HT-29 (cell line): ENCODE data around the gene DGKB. TPM values are rescaled to one million over a fixed set of nuclear protein-coding genes. Genes with fewer than 3 reads are reported as not detected.
"Not testable (repeated sequence)": the region's sequence is repeated elsewhere in the genome, so short reads cannot be mapped to it uniquely, and the experiment has no call there.

ENCODE experiments used
- DNase-seq: peaks from one replicate; pipeline ENCODE4 v3.0.0-alpha.2; 2015; ENCODE audit warnings: low spot score
- total RNA-seq: library from RNA; depleted of rRNA; stranded (reverse); fragments of >200 nt; shearing (Covaris generic); gene quantifications from 2 replicates; pipeline ENCODE4 v1.2.3, GENCODE V29; 2014

Gene DGKB
- total RNA-seq, 1 experiment from 2014 or later: 0.41 TPM

DNA sequence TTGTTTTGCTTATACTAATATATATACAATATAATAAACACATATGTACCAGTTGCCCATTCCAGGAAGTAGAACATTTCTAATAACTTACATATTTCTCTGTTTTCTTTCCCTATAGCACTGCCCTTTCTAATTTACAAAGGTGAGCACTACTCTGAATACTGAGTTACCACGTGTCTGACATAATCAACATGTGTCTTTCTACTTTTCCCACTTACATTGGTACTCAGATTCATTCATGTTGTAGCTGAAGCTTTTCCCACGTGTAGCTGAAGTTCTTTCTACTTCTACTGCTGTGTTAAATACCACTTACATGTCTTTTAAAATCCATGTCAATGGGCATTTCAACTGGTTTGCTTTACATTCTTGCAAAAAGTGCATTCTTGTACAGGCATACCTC lies 317.3 kb downstream of the DGKB start:
- no peak for DNase-seq

DNA sequence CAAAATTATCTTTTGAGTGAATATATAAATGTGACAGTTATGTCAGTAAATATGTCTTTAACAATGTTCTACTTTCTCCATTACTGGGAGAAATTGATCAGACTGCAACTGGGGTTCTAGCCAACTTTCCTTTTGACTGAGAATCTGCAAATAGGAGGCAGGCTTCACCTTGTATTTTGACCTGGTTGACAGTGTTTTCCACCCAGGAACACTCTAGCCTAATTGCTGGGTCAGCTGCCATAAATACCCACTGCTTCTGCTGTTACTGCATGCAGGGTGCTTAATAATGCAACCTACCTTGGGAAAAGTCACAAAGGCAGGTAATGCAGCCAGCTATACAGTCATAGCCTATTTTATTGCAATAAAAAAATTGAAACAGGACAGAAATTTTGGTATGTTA lies 319.0 kb downstream of the DGKB start:
- DNase-seq: no peak

DNA sequence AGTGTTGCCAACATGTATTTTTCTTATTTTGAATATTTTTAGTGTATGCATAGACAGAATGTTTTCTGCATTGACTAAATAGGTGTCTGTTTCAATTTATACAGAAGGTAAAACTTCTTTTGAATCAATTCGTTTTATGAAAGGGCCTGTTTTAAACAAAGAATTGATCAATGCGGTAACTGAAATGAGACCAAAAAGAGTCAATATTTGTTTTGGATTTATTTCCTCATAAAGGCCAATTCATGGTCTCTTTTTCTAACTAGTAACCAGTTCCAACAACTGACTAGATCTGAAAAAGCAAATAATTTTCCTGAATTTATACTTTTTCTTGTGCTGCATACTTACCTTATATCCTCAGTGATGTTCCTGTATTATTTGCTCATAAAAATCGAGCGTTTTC lies 320.5 kb downstream of the DGKB start:
- peak; percentile 18 for DNase-seq

DNA sequence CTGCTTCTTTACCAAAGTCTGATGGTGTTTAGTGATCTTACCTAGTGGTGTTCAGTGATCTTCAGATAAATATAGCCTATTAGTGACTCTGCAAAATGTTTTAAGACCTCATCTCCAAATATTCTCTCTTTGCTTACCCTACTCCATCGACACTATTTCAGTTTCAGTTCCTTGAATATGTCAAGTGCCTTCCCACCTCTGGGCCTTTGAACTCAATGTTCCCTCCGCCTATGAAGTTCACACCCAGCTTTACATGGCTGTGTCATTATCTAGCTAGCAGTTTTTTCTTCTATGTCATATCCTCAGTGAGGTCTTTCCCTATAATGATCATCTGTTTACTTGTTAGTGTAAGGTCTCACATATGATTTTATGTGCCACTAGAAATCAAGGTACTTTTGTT lies 322.6 kb downstream of the DGKB start:
- no peak for DNase-seq

DNA sequence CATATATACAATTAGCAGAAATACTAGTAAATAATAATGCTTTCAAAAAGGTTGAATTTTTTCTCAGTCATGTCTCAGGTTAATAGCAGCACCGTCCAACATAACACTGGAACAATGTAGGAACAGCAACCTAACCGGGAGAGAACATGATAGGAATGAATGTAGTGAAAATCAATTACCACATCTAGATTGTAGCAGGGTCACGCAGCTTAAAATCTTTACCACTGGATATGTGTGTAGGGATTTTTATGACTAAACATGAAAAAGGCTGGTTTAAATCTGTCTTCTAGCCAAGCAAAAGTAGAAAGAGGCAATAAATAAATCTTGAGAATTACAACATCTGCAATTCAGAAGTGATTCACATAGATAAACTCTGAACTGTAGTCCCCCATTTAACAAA lies 326.0 kb downstream of the DGKB start:
- DNase-seq: no peak

DNA sequence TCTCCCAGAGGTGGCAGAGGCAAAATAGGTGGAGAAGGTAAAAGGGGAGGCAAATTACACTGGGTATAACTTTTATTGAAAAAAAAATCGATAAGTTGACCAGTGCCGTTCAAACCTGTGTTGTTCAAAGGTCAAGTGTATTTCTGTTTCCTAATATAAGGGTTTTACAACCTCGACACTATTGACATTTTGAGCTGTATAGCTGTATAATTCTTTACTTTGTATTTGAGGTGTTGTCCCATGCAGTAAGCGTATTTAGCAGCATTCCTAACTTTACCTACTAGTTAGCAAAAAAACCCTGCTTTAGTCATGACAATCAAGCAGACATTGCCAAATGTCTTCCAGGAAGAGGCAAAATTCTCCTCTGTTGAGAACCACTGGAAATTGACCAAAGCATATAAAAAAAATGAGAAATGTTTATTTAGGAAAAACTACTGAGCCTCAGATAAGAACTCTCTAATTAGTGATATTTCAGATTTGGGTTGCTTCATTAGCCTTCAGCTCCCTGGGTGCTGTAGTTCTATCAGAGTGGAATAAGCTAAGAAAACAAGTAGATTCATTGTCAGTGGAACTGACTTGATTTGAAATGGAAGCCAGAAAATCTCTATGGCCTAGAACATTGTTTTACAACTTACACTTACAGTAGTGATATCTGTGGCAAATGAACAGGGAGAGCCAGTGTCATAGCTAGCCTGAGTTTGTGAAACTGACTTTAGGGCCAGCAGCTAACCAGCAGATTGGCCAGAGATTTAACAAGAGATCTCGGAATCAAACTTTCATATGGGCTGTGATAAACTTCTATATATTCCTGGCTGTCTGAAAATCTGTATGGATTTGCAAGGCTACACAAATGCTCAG lies 331.6 kb downstream of the DGKB start:
- DNase-seq: no peak

DNA sequence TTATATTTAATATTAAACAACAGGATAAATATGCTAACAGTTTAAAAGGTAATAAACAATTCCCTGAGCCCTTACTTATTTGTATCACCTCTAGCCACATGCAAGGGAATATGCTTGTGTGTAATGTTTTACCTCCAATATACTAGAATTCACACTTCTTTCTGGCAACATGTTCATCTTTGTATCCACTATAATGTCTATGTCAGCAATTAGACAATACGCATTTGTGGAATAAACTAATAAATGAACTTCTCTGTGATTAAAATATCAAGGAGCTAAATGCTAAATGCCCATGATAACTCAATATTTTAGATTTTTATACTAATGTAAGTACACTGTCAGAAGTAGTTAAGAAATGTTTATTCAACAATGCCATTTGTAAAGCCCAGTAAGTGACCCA lies 350.5 kb downstream of the DGKB start:
- no peak for DNase-seq

DNA sequence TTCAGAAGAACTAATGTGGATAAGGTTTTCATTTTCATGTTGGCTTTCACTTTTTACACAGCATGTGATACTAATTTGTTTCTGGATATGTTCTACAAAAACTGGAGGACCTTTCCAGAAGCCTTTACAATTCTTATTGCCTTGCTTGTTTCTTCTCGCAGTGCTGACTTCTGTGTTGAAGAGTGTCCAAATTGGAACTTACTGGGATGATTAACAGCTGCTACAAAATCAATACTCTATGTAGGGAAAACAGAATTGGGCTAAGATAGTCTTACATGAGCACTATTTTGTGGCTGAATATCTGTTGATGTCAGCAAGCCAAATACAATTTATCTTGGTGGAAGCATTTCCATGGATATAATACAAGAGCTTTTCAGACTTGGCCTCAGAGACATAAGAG lies 351.2 kb downstream of the DGKB start:
- DNase-seq: no peak

DNA sequence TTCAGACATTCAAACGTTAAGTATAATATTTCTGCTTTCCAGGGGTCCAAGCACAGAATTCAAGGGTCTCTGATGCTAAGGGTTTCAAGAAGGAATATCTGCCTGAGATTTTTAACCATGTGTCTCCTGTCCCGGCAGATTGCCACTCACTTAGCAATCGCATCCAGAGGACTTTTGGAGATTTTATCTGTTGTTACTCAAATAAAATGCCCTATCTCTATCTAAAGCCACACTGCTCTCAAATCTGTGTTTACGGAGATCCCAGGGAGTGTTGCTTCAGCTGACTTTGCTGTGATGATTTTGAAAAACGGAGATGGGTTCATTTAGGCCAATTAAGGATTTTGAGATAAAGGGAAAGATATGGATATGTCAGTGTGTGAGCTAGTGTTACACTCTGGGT lies 359.9 kb downstream of the DGKB start:
- no peak for DNase-seq

DNA sequence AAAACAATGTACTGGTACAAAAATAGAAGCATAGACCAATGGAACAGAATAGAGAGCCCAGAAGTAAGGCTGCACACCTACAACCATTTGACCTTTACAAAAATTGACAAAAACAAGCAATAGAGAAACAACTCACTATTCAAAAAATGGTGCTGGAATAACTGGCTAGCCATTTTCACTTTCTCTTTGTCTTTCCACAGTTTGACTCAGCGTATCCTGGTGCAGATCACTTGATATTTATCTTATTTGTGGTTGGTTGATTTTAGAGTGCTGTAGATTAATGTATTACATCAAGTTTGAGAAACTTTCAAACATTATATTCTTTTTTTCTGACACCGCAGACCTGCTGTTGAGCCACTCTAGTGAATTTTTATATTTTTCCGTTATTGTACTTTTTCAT lies 381.4 kb downstream of the DGKB start:
- DNase-seq: no peak

DNA sequence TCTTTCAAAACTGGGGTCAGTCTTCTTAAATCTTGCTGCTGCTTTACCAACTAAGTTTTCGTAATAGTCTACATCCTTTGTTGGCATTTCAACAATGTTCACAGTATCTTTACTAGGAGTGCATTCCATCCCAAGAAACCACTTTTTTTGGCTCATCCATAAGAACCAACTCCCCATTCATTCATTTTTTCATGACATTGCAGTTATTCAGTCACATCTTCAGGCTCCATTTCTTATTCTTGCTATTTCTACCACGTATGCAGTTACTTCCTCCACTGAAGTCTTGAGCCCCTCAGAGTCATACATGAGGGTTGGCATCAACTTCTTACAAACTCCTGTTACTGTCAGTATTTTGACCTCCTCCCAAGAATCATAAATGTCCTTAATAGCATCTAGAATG lies 392.3 kb downstream of the DGKB start:
- DNase-seq: no peak

DNA sequence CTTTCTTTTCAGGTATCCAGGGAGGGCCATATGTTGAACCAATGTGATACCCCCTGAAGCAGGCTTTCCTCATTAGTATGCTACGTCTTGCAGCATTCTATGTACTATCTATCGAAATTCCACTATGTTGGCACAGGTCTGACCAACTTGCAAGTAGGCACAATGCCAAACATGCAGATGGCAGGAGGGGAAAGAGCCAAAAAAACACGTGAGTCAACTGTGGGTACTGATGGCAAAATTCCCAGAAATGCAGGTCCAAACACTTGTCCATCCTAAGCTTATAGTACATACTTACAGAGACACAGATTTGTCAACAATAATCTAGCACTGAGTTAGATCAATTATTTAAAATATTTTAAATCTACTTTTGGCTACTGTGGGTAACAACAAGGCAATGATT lies 394.9 kb downstream of the DGKB start:
- DNase-seq: peak; percentile 12

DNA sequence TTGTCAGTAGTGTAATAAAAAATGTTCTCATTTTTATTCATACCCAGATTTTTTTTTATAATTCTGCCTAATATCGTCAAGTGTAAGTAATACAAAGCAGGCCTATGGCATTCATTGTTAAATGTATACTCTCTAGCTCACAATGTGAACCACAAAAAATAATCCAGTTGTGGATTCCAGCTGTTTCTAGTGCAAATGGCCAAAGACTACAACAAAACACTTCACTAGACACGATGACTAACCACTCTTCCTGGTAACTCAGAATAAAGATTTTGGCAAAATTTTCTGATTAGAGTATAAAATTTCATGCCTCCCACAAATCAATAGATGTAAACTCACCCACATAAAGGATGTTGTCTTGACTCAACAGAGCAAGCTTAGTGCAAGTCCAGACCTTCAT lies 396.6 kb downstream of the DGKB start:
- no peak for DNase-seq

DNA sequence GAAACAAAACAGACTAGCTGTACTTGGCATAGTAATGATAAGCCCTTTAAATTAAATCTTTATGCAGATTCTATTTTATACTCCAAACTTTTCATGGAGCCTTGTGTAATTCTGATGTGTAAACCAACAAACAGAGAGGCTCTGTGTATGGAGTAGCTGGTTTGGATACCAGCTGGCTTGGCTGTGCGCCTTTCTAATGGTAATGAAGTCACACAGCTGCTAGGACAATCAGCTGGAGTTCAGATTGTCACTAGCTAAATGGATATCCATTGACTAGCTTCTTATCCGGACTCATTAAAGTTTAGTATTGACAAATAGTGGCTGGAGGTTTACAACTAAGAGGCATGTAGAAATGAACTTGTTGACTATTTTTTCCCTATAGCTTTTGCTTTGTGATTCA lies 398.4 kb downstream of the DGKB start:
- DNase-seq: no peak

DNA sequence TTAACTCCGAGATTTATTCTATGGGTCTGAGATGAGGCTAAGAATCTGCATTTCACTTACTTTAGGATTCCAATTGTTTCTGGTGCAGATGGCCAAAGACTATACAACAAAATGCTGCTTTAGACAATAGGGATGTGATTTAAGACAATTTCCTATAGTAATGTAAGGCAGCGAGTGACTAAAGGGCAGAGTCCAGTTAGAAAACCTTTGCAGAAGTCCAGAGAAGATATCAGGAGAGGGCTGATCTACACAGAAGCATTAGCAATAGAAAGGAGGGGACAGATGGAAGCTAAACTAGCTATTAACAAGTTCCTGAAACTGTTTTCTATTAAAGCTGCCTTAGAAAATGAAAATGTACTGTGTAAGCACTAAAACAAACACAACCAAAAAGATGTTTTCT lies 398.9 kb downstream of the DGKB start:
- DNase-seq: no peak

DNA sequence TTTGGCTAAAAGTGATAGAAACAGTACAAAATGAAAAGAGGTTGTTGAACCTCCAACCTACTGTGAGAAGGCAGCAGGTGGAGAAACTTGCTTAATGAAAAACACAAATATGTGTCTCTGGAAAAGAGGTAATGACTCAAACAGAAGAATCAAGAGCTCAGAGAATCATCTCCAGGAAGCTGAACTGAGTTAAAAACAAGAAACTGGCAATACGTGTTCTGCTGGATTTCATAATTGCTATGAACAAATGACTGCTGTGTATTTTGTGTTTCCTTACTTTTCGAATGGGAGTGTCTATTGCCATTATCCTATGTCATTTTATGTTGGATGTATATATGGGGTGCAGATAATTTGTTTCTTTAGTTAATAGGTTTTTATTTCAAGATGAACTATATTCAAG lies 401.1 kb downstream of the DGKB start:
- DNase-seq: no peak

DNA sequence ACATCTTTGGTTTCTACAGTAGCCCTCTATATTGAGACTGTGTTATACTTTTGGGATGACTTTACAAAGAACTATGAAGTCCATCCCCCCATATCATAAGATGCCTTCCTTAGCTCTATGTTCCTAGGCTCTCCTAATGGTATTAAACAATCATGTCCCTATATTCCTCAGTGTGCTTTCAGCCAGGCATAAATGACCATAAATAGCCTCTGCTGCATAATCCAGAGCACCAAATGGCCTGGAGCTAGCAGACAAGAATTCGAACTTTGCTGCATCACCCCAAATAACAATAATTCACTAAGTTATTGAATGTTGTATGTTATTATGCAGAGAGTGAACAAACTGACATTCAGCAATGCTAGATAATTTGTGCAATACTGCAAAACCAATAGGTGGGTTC lies 405.2 kb downstream of the DGKB start:
- no peak for DNase-seq

DNA sequence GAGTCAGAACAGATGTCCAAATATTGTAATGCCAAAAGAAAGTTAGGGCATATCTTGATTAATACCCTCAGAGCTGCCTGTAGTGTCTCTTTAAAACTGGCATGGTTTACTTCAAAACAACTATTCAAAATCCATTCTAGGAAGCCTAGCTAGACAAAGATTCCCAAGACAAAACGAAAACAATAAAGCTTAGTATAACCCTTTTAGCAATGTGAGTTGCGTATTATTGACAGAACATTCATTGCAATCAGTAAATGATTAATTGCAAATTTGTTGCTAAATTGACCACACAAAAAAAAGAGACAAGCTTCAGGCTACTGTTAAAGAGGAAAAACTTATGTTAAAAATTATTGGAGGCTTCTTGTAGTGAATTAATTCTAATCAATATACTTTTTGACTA lies 406.9 kb downstream of the DGKB start:
- no peak for DNase-seq

DNA sequence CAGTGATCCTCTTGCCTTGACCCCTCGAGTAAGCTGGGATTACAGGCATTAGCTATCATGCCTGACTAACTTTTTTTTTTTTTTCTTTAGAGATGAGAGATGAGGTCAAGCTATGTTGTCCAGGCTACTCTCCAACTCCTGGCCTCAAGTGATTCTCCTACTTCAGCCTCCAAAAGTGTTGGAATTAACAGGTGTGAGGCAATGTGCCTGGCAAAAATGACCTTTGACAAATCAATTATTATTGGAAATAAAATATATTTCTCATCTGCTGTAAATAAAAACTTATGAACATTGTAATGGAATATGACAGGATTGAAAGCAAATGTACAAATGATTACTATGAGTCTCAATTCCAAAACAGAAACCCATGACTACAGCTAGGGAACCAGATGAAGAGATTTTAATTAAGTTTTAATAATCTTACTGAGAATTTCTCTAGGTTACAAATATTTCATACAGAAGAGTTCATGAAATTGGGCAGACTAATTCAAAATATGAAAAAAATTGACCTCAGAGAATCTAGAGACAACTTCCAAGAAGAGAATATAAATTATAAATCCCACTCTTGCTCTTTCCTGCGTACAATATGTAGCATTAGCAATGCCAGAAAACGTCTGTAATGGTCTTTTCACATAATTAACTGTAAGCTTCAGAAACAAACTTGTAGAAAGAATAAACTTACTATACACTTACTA lies 414.7 kb downstream of the DGKB start:
- DNase-seq: no peak

DNA sequence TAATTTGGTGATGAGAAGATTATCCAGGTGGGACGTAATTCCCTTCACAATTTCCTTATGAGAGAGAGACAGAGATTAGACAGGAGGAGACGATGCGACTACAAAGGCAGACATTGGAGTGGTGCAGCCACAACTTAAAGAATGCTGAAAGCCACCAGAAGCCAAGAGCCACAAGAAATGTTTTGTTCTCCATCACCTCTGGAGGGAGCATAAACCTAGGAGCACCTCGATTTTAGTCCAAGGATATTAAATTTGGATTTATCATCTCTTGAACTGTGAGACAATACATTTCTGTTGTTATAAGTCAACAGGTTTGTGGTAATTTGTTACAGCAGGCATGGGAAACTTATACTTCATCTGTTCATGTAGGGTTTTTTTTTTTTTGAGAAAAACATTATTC lies 418.9 kb downstream of the DGKB start:
- DNase-seq: peak; percentile 22

DNA sequence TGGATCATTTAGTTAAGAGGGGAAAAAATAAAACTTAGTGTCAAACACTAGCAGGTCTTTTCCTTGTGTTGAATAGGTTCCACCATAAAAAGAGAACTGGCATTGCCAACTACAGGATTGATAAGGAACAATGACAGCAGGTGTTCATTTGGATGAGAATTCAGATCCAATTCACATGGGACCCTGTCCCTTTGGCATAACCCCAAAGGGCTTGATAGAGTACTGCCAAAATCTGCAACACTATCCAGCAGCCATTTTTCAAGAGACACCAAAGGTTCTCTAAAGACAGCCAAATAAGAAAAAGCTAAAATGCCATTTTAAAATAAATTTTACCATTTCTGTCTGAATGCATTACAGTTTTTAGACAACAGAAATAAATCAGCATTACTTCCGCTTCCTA lies 422.3 kb downstream of the DGKB start:
- no peak for DNase-seq

DNA sequence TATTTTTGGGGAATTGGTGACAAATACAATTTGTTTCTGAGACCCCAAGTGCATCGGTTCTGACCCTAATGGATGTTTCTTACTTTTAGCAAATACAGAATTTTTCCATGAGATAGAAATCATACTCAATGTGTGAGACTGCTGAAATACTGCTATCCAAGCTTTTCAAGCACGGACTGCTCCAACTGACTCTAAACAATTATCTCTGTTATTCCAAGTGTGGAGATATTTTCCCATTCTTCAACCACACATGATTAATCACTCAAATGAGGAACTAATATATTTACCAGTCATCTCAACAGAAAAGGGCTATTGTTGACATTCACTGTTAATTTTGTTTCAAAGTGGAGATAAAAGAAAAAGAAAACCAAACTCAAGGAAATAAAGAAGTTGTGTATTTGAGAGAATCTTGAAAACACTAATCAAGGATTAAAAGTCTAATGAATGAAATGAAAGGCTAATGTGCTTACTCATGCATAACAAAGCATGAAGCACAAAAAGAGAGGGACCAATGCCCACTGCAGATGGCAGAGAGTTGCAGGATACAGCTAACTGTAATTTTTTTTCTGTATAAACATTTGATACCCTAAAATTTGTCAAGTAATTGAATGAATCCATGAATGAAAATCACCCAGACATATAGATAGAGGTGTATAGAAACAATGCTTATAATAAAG lies 423.6 kb downstream of the DGKB start:
- DNase-seq: no peak

DNA sequence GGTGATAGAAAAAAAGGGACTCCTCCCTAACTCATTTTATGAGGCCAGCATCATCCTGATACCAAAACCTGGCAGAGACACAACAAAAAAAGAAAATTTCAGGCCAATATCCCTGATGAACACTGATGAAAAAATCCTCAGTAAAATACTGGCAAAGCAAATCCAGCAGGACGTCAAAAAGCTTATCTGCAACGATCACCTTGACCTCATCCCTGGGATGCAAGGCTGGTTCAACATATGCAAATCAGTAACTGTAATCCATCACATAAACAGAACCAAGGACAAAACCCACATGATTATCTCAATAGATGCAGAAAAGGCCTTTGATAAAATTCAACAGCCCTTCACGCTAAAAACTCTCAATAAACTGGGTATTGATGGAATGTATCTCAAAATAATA lies 440.8 kb downstream of the DGKB start:
- DNase-seq: not testable (repeated sequence)
